OCI-LY1 (cell line): ENCODE results near the gene FKRP.

Source experiments
- H2AFZ ChIP-seq: fragments of 200-600 bp; sonication (generic), shearing (Covaris generic); 2 replicates; pipeline ENCODE4 v1.6.0; 2014; ENCODE audit warnings: antibody characterized with exemption, mild to moderate bottlenecking, low read length
- H3F3A ChIP-seq: fragments of 200-600 bp; sonication (generic), shearing (Covaris generic); 2 replicates; pipeline ENCODE4 v1.6.0; 2014; ENCODE audit warnings: mild to moderate bottlenecking, antibody characterized with exemption, low read length, moderate library complexity; ENCODE audit not compliant: insufficient read depth
- H3K27ac ChIP-seq: fragments of 200-600 bp; sonication (generic); 2 replicates; pipeline ENCODE4 v1.5.1; 2014; ENCODE audit warnings: low read length, mixed run types, mild to moderate bottlenecking, low read depth; ENCODE audit not compliant: poor library complexity, severe bottlenecking
- H3K27me3 ChIP-seq: fragments of 200-600 bp; sonication (generic); 2 replicates; pipeline ENCODE4 v1.6.0; 2014; ENCODE audit warnings: antibody characterized with exemption, mild to moderate bottlenecking, low read length, moderate library complexity; ENCODE audit not compliant: insufficient read depth
- H3K36me3 ChIP-seq: fragments of 200-600 bp; sonication (generic); 2 replicates; pipeline ENCODE4 v1.6.1; 2014; ENCODE audit warnings: mild to moderate bottlenecking, antibody characterized with exemption, low read length, moderate library complexity, mixed read lengths; ENCODE audit not compliant: insufficient read depth
- H3K4me1 ChIP-seq: fragments of 200-600 bp; sonication (generic); 2 replicates; pipeline ENCODE4 v1.5.1; 2014; ENCODE audit warnings: mild to moderate bottlenecking, low read length, moderate library complexity; ENCODE audit not compliant: insufficient read depth, severe bottlenecking
- H3K4me2 ChIP-seq: fragments of 200-600 bp; sonication (generic), shearing (Covaris generic); 2 replicates; pipeline ENCODE4 v1.6.1; 2014; ENCODE audit warnings: low read length
- H3K4me3 ChIP-seq: fragments of 200-600 bp; sonication (generic); 2 replicates; pipeline ENCODE4 v1.5.1; 2014; ENCODE audit warnings: low read length, low read depth, mild to moderate bottlenecking, mixed read lengths; ENCODE audit not compliant: poor library complexity, severe bottlenecking
- H3K79me2 ChIP-seq: fragments of 200-600 bp; shearing (Covaris generic); 2 replicates; pipeline ENCODE4 v1.6.1; 2016; ENCODE audit warnings: mixed run types, low read length, mixed read lengths; ENCODE audit not compliant: insufficient read depth
- H3K9ac ChIP-seq: fragments of 200-600 bp; sonication (generic), shearing (Covaris generic); 2 replicates; pipeline ENCODE4 v1.6.1; 2014; ENCODE audit warnings: mild to moderate bottlenecking, low read length, mixed read lengths
- H3K9me2 ChIP-seq: fragments of 200-600 bp; sonication (generic), shearing (Covaris generic); 2 replicates; pipeline ENCODE4 v1.6.1; 2014; ENCODE audit warnings: low read depth, mild to moderate bottlenecking, low read length, mixed read lengths
- H3K9me3 ChIP-seq: fragments of 200-600 bp; shearing (Covaris generic); 2 replicates; pipeline ENCODE4 v1.6.1; 2014; ENCODE audit warnings: low read length, mixed read lengths
- H4K20me1 ChIP-seq: fragments of 200-600 bp; sonication (generic), shearing (Covaris generic); 2 replicates; pipeline ENCODE4 v1.6.0; 2016; ENCODE audit warnings: mild to moderate bottlenecking, low read length; ENCODE audit not compliant: insufficient read depth
- EZH2 ChIP-seq: fragments of 200-600 bp; sonication (generic), shearing (Covaris generic); IDR thresholded peaks from 2 replicates; pipeline ENCODE4 v1.8.0; 2017; ENCODE audit warnings: borderline replicate concordance, mixed run types, mild to moderate bottlenecking, antibody characterized with exemption, low read length, moderate library complexity, mixed read lengths
- TF ChIP-seq, protein P1 (sequence below): fragments of 200-600 bp; sonication (generic), shearing (Covaris generic); IDR thresholded peaks from 2 replicates; pipeline ENCODE4 v1.5.1; 2017; ENCODE audit warnings: mild to moderate bottlenecking, antibody characterized with exemption, low read length, moderate library complexity, mixed read lengths

The FKRP gene

DNA sequence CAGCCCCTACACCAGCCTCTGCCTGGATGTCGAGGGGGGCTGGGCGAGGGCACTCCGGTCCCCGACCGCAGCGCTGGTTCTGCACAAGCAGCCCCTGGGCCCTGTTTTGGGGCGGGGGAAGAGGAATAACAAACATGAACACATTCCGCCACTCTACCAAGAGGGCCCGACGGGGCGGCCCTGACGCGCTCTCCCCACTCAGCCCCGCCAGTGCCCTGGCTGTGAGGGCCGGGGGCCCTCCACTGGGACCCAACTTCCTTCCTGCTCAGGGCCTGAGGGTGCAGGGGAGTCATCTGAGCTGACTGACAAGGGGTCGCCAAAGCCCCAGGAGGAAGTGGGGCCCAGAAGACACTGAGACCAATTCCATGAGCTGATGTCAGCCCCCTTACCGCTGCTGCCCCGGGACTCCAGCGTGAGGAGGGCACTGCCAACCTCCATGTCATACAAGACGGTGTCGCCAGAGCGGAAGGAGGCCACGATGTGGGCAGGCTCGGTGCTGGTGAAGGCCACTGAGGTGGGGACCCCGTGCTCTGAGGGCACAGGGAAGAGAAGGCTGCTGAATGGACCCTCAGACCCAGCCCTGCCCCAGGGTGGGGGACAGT lies 23.3 kb upstream of the FKRP start:
- no peaks in the 10 kb centered on the region for H3K79me2 ChIP-seq
- peaks cover 73% of the 10 kb centered on the region for H3K36me3 ChIP-seq
- TF ChIP-seq EZH2: no peak
- TF ChIP-seq, protein P1, sequence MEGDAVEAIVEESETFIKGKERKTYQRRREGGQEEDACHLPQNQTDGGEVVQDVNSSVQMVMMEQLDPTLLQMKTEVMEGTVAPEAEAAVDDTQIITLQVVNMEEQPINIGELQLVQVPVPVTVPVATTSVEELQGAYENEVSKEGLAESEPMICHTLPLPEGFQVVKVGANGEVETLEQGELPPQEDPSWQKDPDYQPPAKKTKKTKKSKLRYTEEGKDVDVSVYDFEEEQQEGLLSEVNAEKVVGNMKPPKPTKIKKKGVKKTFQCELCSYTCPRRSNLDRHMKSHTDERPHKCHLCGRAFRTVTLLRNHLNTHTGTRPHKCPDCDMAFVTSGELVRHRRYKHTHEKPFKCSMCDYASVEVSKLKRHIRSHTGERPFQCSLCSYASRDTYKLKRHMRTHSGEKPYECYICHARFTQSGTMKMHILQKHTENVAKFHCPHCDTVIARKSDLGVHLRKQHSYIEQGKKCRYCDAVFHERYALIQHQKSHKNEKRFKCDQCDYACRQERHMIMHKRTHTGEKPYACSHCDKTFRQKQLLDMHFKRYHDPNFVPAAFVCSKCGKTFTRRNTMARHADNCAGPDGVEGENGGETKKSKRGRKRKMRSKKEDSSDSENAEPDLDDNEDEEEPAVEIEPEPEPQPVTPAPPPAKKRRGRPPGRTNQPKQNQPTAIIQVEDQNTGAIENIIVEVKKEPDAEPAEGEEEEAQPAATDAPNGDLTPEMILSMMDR: no peak
- H2AFZ ChIP-seq: no peak overlapping the region
- H3K27me3 ChIP-seq: no peaks in the 10 kb centered on the region
- no peaks in the 10 kb centered on the region for H3K9me2 ChIP-seq
- H3K4me1 ChIP-seq: peaks cover 57% of the 10 kb centered on the region
- H3K27ac ChIP-seq: peak overlapping the region; percentile 51
- H4K20me1 ChIP-seq: no peaks in the 10 kb centered on the region
- no peak overlapping the region for H3K9ac ChIP-seq
- H3F3A ChIP-seq: 0 out of 2 replicates have a peak, but pooled peaks cover 5% of the 10 kb centered on the region
- H3K4me2 ChIP-seq: no peak overlapping the region
- no peaks in the 10 kb centered on the region for H3K9me3 ChIP-seq
- H3K4me3 ChIP-seq: no peak overlapping the region

DNA sequence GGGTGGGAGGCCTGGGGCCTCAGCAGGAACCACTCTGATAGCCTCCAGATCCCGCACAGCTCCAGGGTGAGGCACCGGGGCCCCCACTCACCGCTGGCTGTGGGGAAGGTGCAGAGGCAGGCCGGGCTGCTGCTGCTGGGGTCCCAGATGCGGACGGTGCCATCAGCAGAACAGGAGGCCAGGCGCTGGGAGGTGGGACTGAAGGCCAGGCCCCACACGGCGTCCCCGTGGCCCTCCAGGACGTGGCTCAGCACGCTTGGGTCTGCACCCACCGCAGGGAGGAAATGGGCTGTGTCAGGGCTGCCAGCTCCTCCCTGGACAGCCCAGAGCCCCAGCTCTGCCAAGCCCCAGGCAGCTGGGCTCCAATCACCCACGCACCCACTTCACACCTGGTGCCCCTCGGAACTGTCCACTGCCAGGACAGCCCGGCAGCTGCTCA lies 22.8 kb upstream of the FKRP start:
- TF ChIP-seq, protein P1: no peak
- TF ChIP-seq EZH2: no peak
- no peaks in the 10 kb centered on the region for H3K9me2 ChIP-seq
- peak overlapping the region; percentile 51 for H3K27ac ChIP-seq
- H3K4me3 ChIP-seq: no peak overlapping the region
- no peaks in the 10 kb centered on the region for H4K20me1 ChIP-seq
- peaks cover 78% of the 10 kb centered on the region for H3K36me3 ChIP-seq
- peaks cover 52% of the 10 kb centered on the region for H3K4me1 ChIP-seq
- H3K27me3 ChIP-seq: no peaks in the 10 kb centered on the region
- no peak overlapping the region for H3K9ac ChIP-seq
- no peaks in the 10 kb centered on the region for H3K9me3 ChIP-seq
- no peak overlapping the region for H2AFZ ChIP-seq
- H3F3A ChIP-seq: 0 out of 2 replicates have a peak, but pooled peaks cover 2% of the 10 kb centered on the region
- no peaks in the 10 kb centered on the region for H3K79me2 ChIP-seq
- H3K4me2 ChIP-seq: no peak overlapping the region

DNA sequence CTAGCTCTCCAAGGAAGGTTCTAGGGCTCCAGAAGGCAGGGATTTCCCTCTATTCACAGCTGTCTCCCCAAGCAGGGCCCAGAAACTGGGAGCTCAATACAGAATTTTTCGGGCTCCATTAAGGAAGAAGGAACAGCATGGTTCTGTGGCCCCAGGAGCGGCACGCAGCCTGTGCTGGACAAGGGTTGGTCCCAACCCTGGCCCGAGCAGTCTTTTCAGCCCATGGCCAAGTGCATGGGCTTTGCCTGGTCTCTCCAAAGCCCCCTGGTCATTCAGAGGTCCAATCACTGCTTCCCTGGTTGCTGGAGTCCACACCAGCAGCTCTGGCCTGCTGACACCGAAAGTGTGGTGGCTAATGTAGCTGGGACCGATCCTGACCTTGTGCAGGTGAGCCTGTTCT lies 22.4 kb upstream of the FKRP start:
- Histone ChIP-seq H3F3A (no peaks in the 10 kb centered on the region), H3K36me3 (peaks cover 83% of the 10 kb centered on the region), H3K79me2 (no peaks in the 10 kb centered on the region), H3K9me2 (no peaks in the 10 kb centered on the region), H4K20me1 (no peaks in the 10 kb centered on the region), H3K9me3 (no peaks in the 10 kb centered on the region), H3K4me1 (peaks cover 48% of the 10 kb centered on the region), H3K4me2 (no peak overlapping the region), H3K27ac (no peak overlapping the region), H2AFZ (no peak overlapping the region), H3K27me3 (no peaks in the 10 kb centered on the region), H3K4me3 (no peak overlapping the region), H3K9ac (no peak overlapping the region)
- TF ChIP-seq EZH2: no peak
- TF ChIP-seq, protein P1: no peak
